Osteoblast (primary cell): Measurements from ENCODE around the gene ANKRD33B. TPM values are rescaled to one million over a fixed set of nuclear protein-coding genes. Genes with fewer than 3 reads are reported as not detected.
A peak's percentile ranks its signal among the peaks of the same experiment; 100 is the strongest.

Experiments
- DNase-seq: peaks from one replicate; pipeline ENCODE4 v3.0.0; 2011; ENCODE audit warnings: low spot score, mixed read lengths; ENCODE audit not compliant: insufficient read length; ENCODE audit errors: missing footprints
- H2AFZ ChIP-seq: 2 replicates; pipeline ENCODE4 v1.6.0; 2011; ENCODE audit warnings: mild to moderate bottlenecking, low read length
- H3K27ac ChIP-seq: 2 replicates; pipeline ENCODE4 v1.5.1; 2011; ENCODE audit warnings: mild to moderate bottlenecking, low read depth, low read length, moderate library complexity
- H3K27me3 ChIP-seq: 2 replicates; pipeline ENCODE4 v1.6.0; 2012; ENCODE audit warnings: mild to moderate bottlenecking, control low read depth, inconsistent platforms, low read length, moderate library complexity; ENCODE audit not compliant: insufficient read depth
- H3K36me3 ChIP-seq: 2 replicates; pipeline ENCODE4 v1.5.1; 2011; ENCODE audit warnings: mild to moderate bottlenecking, low read length, control low read depth, moderate library complexity; ENCODE audit not compliant: insufficient read depth
- H3K4me1 ChIP-seq: 2 replicates; pipeline ENCODE4 v1.5.1; 2011; ENCODE audit warnings: mild to moderate bottlenecking, low read length, control low read depth, moderate library complexity; ENCODE audit not compliant: insufficient read depth
- H3K4me2 ChIP-seq: 2 replicates; pipeline ENCODE4 v1.6.0; 2011; ENCODE audit warnings: mild to moderate bottlenecking, low read length; ENCODE audit not compliant: insufficient read depth
- H3K4me3 ChIP-seq: fragments of 200-600 bp; sonication (generic); 3 replicates; pipeline ENCODE4 v1.5.1; 2012; ENCODE audit warnings: mild to moderate bottlenecking, low read length, inconsistent platforms; ENCODE audit not compliant: insufficient read depth
- H3K79me2 ChIP-seq: 2 replicates; pipeline ENCODE4 v1.6.0; 2012; ENCODE audit warnings: mild to moderate bottlenecking, low read length, control low read depth, inconsistent platforms; ENCODE audit not compliant: insufficient read depth
- H3K9me3 ChIP-seq: 2 replicates; pipeline ENCODE4 v1.5.1; 2011; ENCODE audit warnings: low read depth, low read length, control low read depth
- H4K20me1 ChIP-seq: 2 replicates; pipeline ENCODE4 v1.6.0; 2012; ENCODE audit warnings: mild to moderate bottlenecking, low read length, control low read depth; ENCODE audit not compliant: insufficient read depth
- CTCF ChIP-seq: IDR thresholded peaks from 2 replicates; pipeline ENCODE4 v1.5.1; 2011; ENCODE audit warnings: mild to moderate bottlenecking, low read depth, low read length, moderate library complexity; ENCODE audit errors: extremely low read depth
- total RNA-seq: library from RNA; depleted of rRNA; stranded (reverse); fragments of >200 nt; gene quantifications from 2 replicates; pipeline ENCODE4 v1.2.3, GENCODE V29; 2012

Gene ANKRD33B
- total RNA-seq, 1 donor, result 5.1 TPM

- no peak for TF ChIP-seq CTCF
- no peaks in the 10 kb centered on the region for H3K9me3 ChIP-seq
- DNase-seq, result peak; percentile 95
- no peaks in the 10 kb centered on the region for H4K20me1 ChIP-seq
- no peaks in the 10 kb centered on the region for H3K27me3 ChIP-seq
- H3K27ac ChIP-seq, result peak overlapping the region; percentile 64
- H3K79me2 ChIP-seq, result no peaks in the 10 kb centered on the region
- no peak overlapping the region for H3K4me3 ChIP-seq
- no peaks in the 10 kb centered on the region for H3K36me3 ChIP-seq
- H3K4me2 ChIP-seq, result peak overlapping the region; percentile 65
- H2AFZ ChIP-seq, result no peak overlapping the region
- peaks cover 27% of the 10 kb centered on the region for H3K4me1 ChIP-seq
These were observed 39.3 kb upstream of the ANKRD33B start for GRCh38 chr5:10524376-10525123.

GRCh38 chr5:10525124-10525495 is 38.8 kb upstream of the ANKRD33B start:
- Histone ChIP-seq H3K4me1 (peaks cover 27% of the 10 kb centered on the region), H3K27me3 (no peaks in the 10 kb centered on the region), H3K4me3 (no peak overlapping the region), H3K79me2 (no peaks in the 10 kb centered on the region), H4K20me1 (no peaks in the 10 kb centered on the region), H3K9me3 (no peaks in the 10 kb centered on the region), H3K36me3 (no peaks in the 10 kb centered on the region), H2AFZ (no peak overlapping the region), H3K4me2 (peak overlapping the region; percentile 65), H3K27ac (peak overlapping the region; percentile 64)
- no peak for TF ChIP-seq CTCF
- DNase-seq, result peak; percentile 66

- Histone ChIP-seq H4K20me1 (no peaks in the 10 kb centered on the region), H3K4me1 (peaks cover 27% of the 10 kb centered on the region), H3K27me3 (no peaks in the 10 kb centered on the region), H3K79me2 (no peaks in the 10 kb centered on the region), H3K36me3 (no peaks in the 10 kb centered on the region), H3K4me2 (peak overlapping the region; percentile 37), H3K9me3 (no peaks in the 10 kb centered on the region), H3K27ac (no peak overlapping the region), H3K4me3 (no peak overlapping the region), H2AFZ (peak overlapping the region; percentile 52)
- DNase-seq, result no peak
- TF ChIP-seq CTCF, result no peak
These were observed 36.5 kb upstream of the ANKRD33B start for GRCh38 chr5:10527281-10527950.
